B cell (primary cell): ENCODE measurements around the gene NBEA. TPM values are rescaled to one million over a fixed set of nuclear protein-coding genes. Genes with fewer than 3 reads are reported as not detected.

Experiments used
- ATAC-seq: fragments of 200-7000 bp; cut with Tn5 transposase; one replicate; pipeline ENCODE4 v1.10.0; 2021; ENCODE audit warnings: low read depth, mild to moderate bottlenecking, moderate number of reproducible peaks, moderate library complexity
- CTCF ChIA-PET: fragments of 350-600 bp; sonication (Branson Sonifier 250); formaldehyde crosslinking; loops from one replicate; lab custom pipeline; 2021; ENCODE audit warnings: antibody characterized with exemption, inconsistent platforms; lab: Charles Lee
- POLR2A ChIA-PET: fragments of 350-600 bp; sonication (Branson Sonifier 250); formaldehyde crosslinking; loops from one replicate; lab custom pipeline; 2021; ENCODE audit warnings: antibody characterized with exemption; lab: Charles Lee
- DNase-seq: peaks from one replicate; pipeline ENCODE4 v3.0.0; 2013
- H2AFZ ChIP-seq: 2 replicates; pipeline ENCODE4 v1.6.1; 2012; ENCODE audit warnings: mild to moderate bottlenecking, low read depth, low read length; ENCODE audit not compliant: insufficient read depth, poor library complexity, severe bottlenecking
- H3K27ac ChIP-seq, 2 donors: 1 replicate in 1 of 2; 2 replicates in 1 of 2; pipeline ENCODE4 v1.5.1; 2012 to 2013; ENCODE audit warnings: low read length in 2 of 2, mild to moderate bottlenecking in 2 of 2, moderate library complexity in 1 of 2
- H3K27me3 ChIP-seq, 4 experiments: fragments of 200-600 bp in 1 of 4; sonication (generic) in 1 of 4; replicated peaks in 1 of 4; 1 replicate in 2 of 4; 2 replicates in 2 of 4; pipeline versions ENCODE4 v1.6.1 to v1.7.0; 2013 to 2016; ENCODE audit warnings: low read length in 3 of 4, mild to moderate bottlenecking in 2 of 4, mixed read lengths in 1 of 4, moderate library complexity in 1 of 4; ENCODE audit not compliant: insufficient read depth in 4 of 4, control insufficient read depth in 3 of 4; ENCODE audit errors: control extremely low read depth in 1 of 4
- H3K36me3 ChIP-seq, 2 experiments: replicated peaks in 1 of 2; 1 replicate in 1 of 2; 2 replicates in 1 of 2; pipeline versions ENCODE4 v1.6.1 to v1.7.1; 2013; ENCODE audit warnings: low read length in 1 of 2; ENCODE audit not compliant: insufficient read depth in 2 of 2, control insufficient read depth in 1 of 2; ENCODE audit errors: control extremely low read depth in 1 of 2, extremely low read depth in 1 of 2
- H3K4me1 ChIP-seq, 2 donors: fragments of 200-600 bp in 1 of 2; sonication (generic) in 1 of 2; 1 replicate in 1 of 2; 2 replicates in 1 of 2; pipeline versions ENCODE4 v1.5.1 to v1.6.1; 2013 to 2017; ENCODE audit warnings: low read length in 2 of 2; ENCODE audit not compliant: control insufficient read depth in 2 of 2, insufficient read depth in 2 of 2
- H3K4me2 ChIP-seq: replicated peaks from 2 replicates; pipeline ENCODE3; 2012; ENCODE audit warnings: mild to moderate bottlenecking, low read depth, low read length; ENCODE audit not compliant: poor library complexity, severe bottlenecking
- H3K4me3 ChIP-seq, 5 experiments: fragments of 200-600 bp in 1 of 5; sonication (generic) in 1 of 5; 1 replicate in 3 of 5; 2 replicates in 2 of 5; pipeline versions ENCODE4 v1.5.1 to v1.7.0; 2011 to 2016; ENCODE audit warnings: low read length in 4 of 5, mild to moderate bottlenecking in 4 of 5, low read depth in 2 of 5, control low read depth in 1 of 5, moderate library complexity in 1 of 5; ENCODE audit not compliant: insufficient read depth in 1 of 5; ENCODE audit errors: control extremely low read depth in 1 of 5, extremely low read depth in 1 of 5
- H3K79me2 ChIP-seq: fragments of 200-600 bp; sonication (generic); one replicate; pipeline ENCODE4 v1.6.0; 2016; ENCODE audit warnings: low read length; ENCODE audit not compliant: control insufficient read depth, insufficient read depth
- H3K9ac ChIP-seq: fragments of 200-600 bp; sonication (generic); 2 replicates; pipeline ENCODE4 v1.6.1; 2017; ENCODE audit warnings: mild to moderate bottlenecking, low read length, moderate library complexity
- H3K9me3 ChIP-seq, 3 donors: one replicate each; pipeline versions ENCODE4 v1.6.1 to v1.7.1; 2013; ENCODE audit warnings: low read length in 2 of 3; ENCODE audit not compliant: control insufficient read depth in 2 of 3, insufficient read depth in 1 of 3; ENCODE audit errors: control extremely low read depth in 1 of 3
- H4K20me1 ChIP-seq: 2 replicates; pipeline ENCODE4 v1.6.0; 2012; ENCODE audit warnings: mild to moderate bottlenecking, low read length; ENCODE audit not compliant: insufficient read depth, control insufficient read depth, poor library complexity, severe bottlenecking
- H3K27ac Mint-ChIP-seq: one replicate; pipeline ENCODE4 v1.8.0; 2021; ENCODE audit warnings: mixed read lengths
- H3K27me3 Mint-ChIP-seq: one replicate; pipeline ENCODE4 v1.8.0; 2021; ENCODE audit warnings: mixed read lengths
- H3K4me1 Mint-ChIP-seq: one replicate; pipeline ENCODE4 v1.8.0; 2021; ENCODE audit warnings: mixed read lengths
- H3K4me3 Mint-ChIP-seq: one replicate; pipeline ENCODE4 v1.8.0; 2021; ENCODE audit warnings: mixed read lengths
- H3K9me3 Mint-ChIP-seq: one replicate; pipeline ENCODE4 v1.8.0; 2022; ENCODE audit warnings: mixed read lengths; ENCODE audit not compliant: insufficient read depth
- CTCF ChIP-seq: fragments of 200-600 bp; IDR thresholded peaks from one replicate; pipeline ENCODE4 v1.8.0; 2022; ENCODE audit warnings: antibody characterized with exemption, mild to moderate bottlenecking
- EZH2 ChIP-seq: IDR thresholded peaks from 2 replicates; pipeline ENCODE4 v1.6.1; 2012; ENCODE audit warnings: borderline replicate concordance, low read depth, mild to moderate bottlenecking, moderate library complexity, low read length; ENCODE audit not compliant: insufficient read depth, poor library complexity, severe bottlenecking
- WGBS: methylation state at CpG from one replicate; pipeline ENCODE4 v1.1.5; 2013; ENCODE audit warnings: missing lambda C conversion rate; ENCODE audit not compliant: insufficient coverage; 5-methylcytosine and 5-hydroxymethylcytosine counted together
- intact Hi-C: fragments of 100-400 bp; cut with micrococcal nuclease; formaldehyde crosslinking; loops from one replicate; pipeline ENCODE4 v1.10.0; 2022
- polyA plus RNA-seq: library from polyadenylated mRNA; depleted of rRNA; stranded (reverse); fragments of >200 nt; gene quantifications from 2 replicates; pipeline ENCODE4 v1.2.3, GENCODE V29; 2012
- total RNA-seq, 2 donors: library from RNA; stranded (reverse); fragments of 120-200 nt in 1 of 2; gene quantifications; 1 replicate in 1 of 2; 2 replicates in 1 of 2; pipeline versions ENCODE4 v1.2.3 to v1.2.4, GENCODE V29; 2013 to 2022

NBEA gene
- total and polyA plus RNA-seq, 2 donors (not counting 1 experiment from before 2014, with no cell fraction given) = 1.5 to 10.7 TPM

- no CpG with 5 or more reads among the region's 2 CpGs for WGBS
- Mint-ChIP-seq H3K4me1 (no peaks in the 10 kb centered on the region), H3K9me3 (no peaks in the 10 kb centered on the region), H3K27me3 (peaks cover 24% of the 10 kb centered on the region), H3K4me3 (no peak overlapping the region), H3K27ac (no peak overlapping the region)
- ChIA-PET CTCF (no interaction called here), POLR2A (no interaction called here)
- H3K4me3 ChIP-seq = no peak overlapping the region
- TF ChIP-seq CTCF (no peak), EZH2 (no peak)
- no peak overlapping the region for H3K27ac ChIP-seq
- no peak overlapping the region for H3K9ac ChIP-seq
- no peak overlapping the region for H3K4me2 ChIP-seq
- ATAC-seq (no peak), DNase-seq (no peak)
- no peaks in the 10 kb centered on the region for H3K36me3 ChIP-seq
- intact Hi-C loops = no loop called here
- H2AFZ ChIP-seq = no peak overlapping the region
- no peaks in the 10 kb centered on the region for H3K9me3 ChIP-seq
- peaks cover 0 to 3% (median 0%) of the 10 kb centered on the region in 4 experiments for H3K27me3 ChIP-seq
- no peaks in the 10 kb centered on the region for H3K79me2 ChIP-seq
- no peaks in the 10 kb centered on the region for H3K4me1 ChIP-seq
- no peaks in the 10 kb centered on the region for H4K20me1 ChIP-seq
These were observed 30.9 kb upstream of the NBEA start for GRCh38 chr13:34911159-34911558.

- H3K9me3 Mint-ChIP-seq = no peaks in the 10 kb centered on the region
- no peaks in the 10 kb centered on the region for H3K79me2 ChIP-seq
- H3K4me1 ChIP-seq = no peaks in the 10 kb centered on the region
- H3K27ac ChIP-seq = no peak overlapping the region
- no peaks in the 10 kb centered on the region for H4K20me1 ChIP-seq
- DNase-seq (no peak), ATAC-seq (no peak)
- intact Hi-C loops = no loop called here
- H3K27me3 Mint-ChIP-seq = peaks cover 17% of the 10 kb centered on the region
- no peak overlapping the region for H2AFZ ChIP-seq
- 56% methylated on average over 5 of the region's 6 CpGs for WGBS
- H3K4me3 Mint-ChIP-seq = no peak overlapping the region
- peaks cover 0 to 3% (median 0%) of the 10 kb centered on the region in 4 experiments for H3K27me3 ChIP-seq
- H3K9me3 ChIP-seq = no peaks in the 10 kb centered on the region
- no peak for TF ChIP-seq CTCF
- no peak for TF ChIP-seq EZH2
- no peak overlapping the region for H3K4me3 ChIP-seq
- H3K27ac Mint-ChIP-seq = no peak overlapping the region
- H3K4me2 ChIP-seq = no peak overlapping the region
- H3K9ac ChIP-seq = no peak overlapping the region
- POLR2A ChIA-PET = no interaction called here
- CTCF ChIA-PET = no interaction called here
- no peaks in the 10 kb centered on the region for H3K4me1 Mint-ChIP-seq
- no peaks in the 10 kb centered on the region for H3K36me3 ChIP-seq
These were observed 29.0 kb upstream of the NBEA start for GRCh38 chr13:34913040-34913439.
